ENCODE results near the gene NUAK2. TPM values are rescaled to one million over a fixed set of nuclear protein-coding genes. Genes with fewer than 3 reads are reported as not detected.

Gene NUAK2
- total and polyA plus RNA-seq, 2 of the 8 experiments (the other 6 are each of a cell fraction or from before 2014, with no cell fraction given): 9.4 to 12.9 TPM

DNA sequence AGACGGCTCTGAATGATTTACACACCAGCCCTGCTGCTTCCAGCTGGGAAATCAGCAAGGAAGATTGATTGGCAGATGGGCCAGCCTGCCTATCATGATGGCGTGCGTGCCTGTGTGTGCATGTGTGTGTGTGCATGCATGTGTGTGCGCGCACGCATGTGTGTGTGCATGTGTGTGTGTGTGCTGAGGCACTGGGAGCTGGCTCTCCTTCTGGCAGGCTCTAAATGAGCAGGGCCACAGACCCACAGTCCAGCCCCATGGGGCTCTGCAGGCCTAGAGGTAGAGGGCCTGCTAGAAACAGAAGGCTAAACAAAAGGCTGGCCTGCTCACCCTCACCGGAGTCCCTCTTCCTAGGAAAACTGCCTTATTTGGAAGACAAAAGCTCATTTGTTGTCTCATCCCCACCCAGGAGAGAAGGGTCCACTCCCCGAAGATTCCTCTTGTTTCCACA is 29.2 kb upstream of the NUAK2 start:
- peak overlapping the region; percentile 86; the same call in 1 of the 2 replicates for H2BK12ac ChIP-seq (ENCODE audit: low read depth, low read length)
- peak overlapping the region in 1 of 4 experiments; percentile 17; a peak in 1 of 8 replicates for H3K4me3 ChIP-seq (ENCODE audit: extremely low read depth in 1 of 4, insufficient read depth in 2 of 4, low read depth in 3 of 4, low read length in 4 of 4)
- H4K91ac ChIP-seq (replicated peaks; ENCODE audit: insufficient read length, low read length): peak overlapping the region; percentile 98
- POLR2A ChIA-PET (ENCODE audit: partially characterized antibody): interaction anchor here (0.7 to 1.8 kb wide), 9 partner anchors 18 to 174 kb away, joined by 3 to 6 read pairs (median 3); partner anchors contain the start of gene NUAK2
- H4K20me1 ChIP-seq (replicated peaks in 1 of 2; ENCODE audit: control insufficient read depth in 1 of 2, insufficient read depth in 2 of 2, low read length in 2 of 2): no peaks in the 10 kb centered on the region
- H3K56ac ChIP-seq (replicated peaks; ENCODE audit: insufficient read length, low read depth, low read length): no peak overlapping the region
- H3K79me1 ChIP-seq (ENCODE audit: low read depth, low read length): no peaks in the 10 kb centered on the region
- H2BK20ac ChIP-seq (ENCODE audit: low read length): peak overlapping the region; percentile 99
- H2BK120ac ChIP-seq (replicated peaks; ENCODE audit: low read depth, low read length): peak overlapping the region; percentile 58
- H3K4me1 ChIP-seq (replicated peaks in 1 of 4; ENCODE audit: control insufficient read depth in 3 of 4, insufficient read depth in 4 of 4, low read length in 3 of 4): peaks cover 21 to 41% (median 27%) of the 10 kb centered on the region in 4 experiments
- CTCF ChIA-PET (ENCODE audit: partially characterized antibody): interaction anchor here (0.6 to 67.1 kb wide), 22 partner anchors 14 to 209 kb away, joined by 3 to 2424 read pairs (median 4); partner anchors contain the start of gene BLACAT1
- no peak overlapping the region for H3K14ac ChIP-seq (ENCODE audit: insufficient read length)
- H3K4me2 ChIP-seq (ENCODE audit: insufficient read depth in 1 of 2, low read depth in 2 of 2, low read length in 2 of 2): peak overlapping the region; percentile 47 to 66; a peak in 3 of 4 replicates
- 0 out of 7 replicates have a peak overlapping the region, but pooled peaks of 1 of the 4 experiments have one; percentile 28 for H3K9ac ChIP-seq (replicated peaks in 1 of 4; ENCODE audit: extremely low read depth in 1 of 4, low read depth in 3 of 4, low read length in 3 of 4)
- no peaks in the 10 kb centered on the region for H3K79me2 ChIP-seq (ENCODE audit: control insufficient read depth in 1 of 2, insufficient read depth in 2 of 2, low read length in 2 of 2)
- H3K36me3 ChIP-seq (ENCODE audit: control insufficient read depth in 2 of 4, insufficient read depth in 4 of 4, low read length in 3 of 4): no peaks in the 10 kb centered on the region
- H2BK15ac ChIP-seq (ENCODE audit: low read length): peak overlapping the region; percentile 100
- H2AFZ ChIP-seq (ENCODE audit: low read length): no peak overlapping the region
- H2BK5ac ChIP-seq (ENCODE audit: low read depth, low read length): peak overlapping the region; percentile 98
- no peak overlapping the region for H3K23ac ChIP-seq (ENCODE audit: insufficient read length)
- no peaks in the 10 kb centered on the region for H3K9me3 ChIP-seq (ENCODE audit: insufficient read depth in 2 of 2, low read depth in 1 of 2, low read length in 1 of 2)
- DNase-seq (ENCODE audit: low read depth in 1 of 2, low spot score in 2 of 2) (no peak), FAIRE-seq (peak; percentile 36)
- H3K18ac ChIP-seq (ENCODE audit: extremely low read depth, low read length): peak overlapping the region; percentile 99
- H4K5ac ChIP-seq (ENCODE audit: insufficient read length, low read depth, low read length): peak overlapping the region; percentile 74
- H2AK5ac ChIP-seq (ENCODE audit: low read depth, low read length): 0 out of 2 replicates have a peak overlapping the region, but pooled peaks have one; percentile 61
- no peaks in the 10 kb centered on the region; a peak in 1 of 7 replicates for H3K27me3 ChIP-seq (replicated peaks in 1 of 4; ENCODE audit: control insufficient read depth in 3 of 4, extremely low read depth in 1 of 4, insufficient read depth in 3 of 4, low read length in 3 of 4)
- 32% methylated on average over 8 of the region's 8 CpGs; no CpG with 5 or more reads in 1 of the 2 experiments for WGBS, 2 experiments (ENCODE audit: extremely low coverage in 1 of 2, insufficient coverage in 1 of 2, insufficient read length in 1 of 2, insufficient replicate concordance in 2 of 2, low coverage in 1 of 2, low lambda C conversion rate in 2 of 2, missing lambda C conversion rate in 1 of 2)
- H4K8ac ChIP-seq (ENCODE audit: extremely low read depth, insufficient read depth, low read length): no peak overlapping the region
- no peaks in the 10 kb centered on the region for H3K23me2 ChIP-seq (ENCODE audit: low read depth, low read length)
- H3K27ac ChIP-seq (ENCODE audit: low read depth, low read length): no peak overlapping the region; the same call in 1 of the 2 replicates
- H3K4ac ChIP-seq (replicated peaks; ENCODE audit: insufficient read length, low read depth, low read length): peak overlapping the region; percentile 82
- no peak for TF ChIP-seq SIN3A (conservative IDR thresholded peaks at IDR 0.05 in 1 of 2, IDR thresholded peaks at IDR 0.05 in 1 of 2; ENCODE audit: low read depth in 1 of 2, low read length in 2 of 2)
- no peak for TF ChIP-seq RAD21 (IDR thresholded peaks at IDR 0.05 in 1 of 2, conservative IDR thresholded peaks at IDR 0.05 in 1 of 2; ENCODE audit: low read depth in 2 of 2, low read length in 2 of 2)
- TF ChIP-seq KDM5A (IDR thresholded peaks at IDR 0.05; ENCODE audit: low read length): no peak
- TF ChIP-seq HDAC2 (IDR thresholded peaks at IDR 0.05; ENCODE audit: borderline replicate concordance in 1 of 2, low read depth in 2 of 2, low read length in 2 of 2): no peak
- TF ChIP-seq POLR2A (IDR thresholded peaks at IDR 0.05; ENCODE audit: control extremely low read depth in 1 of 2, low read depth in 2 of 2, low read length in 2 of 2): peak in 1 of 2 experiments; percentile 38; a peak in 1 of 3 replicates
- TF ChIP-seq TEAD4 (IDR thresholded peaks at IDR 0.05; ENCODE audit: low read depth, low read length): no peak
- peak; percentile 87 for TF ChIP-seq SRF (IDR thresholded peaks at IDR 0.05; ENCODE audit: low read depth, low read length)
- TF ChIP-seq CTBP2 (IDR thresholded peaks at IDR 0.05; ENCODE audit: borderline replicate concordance, insufficient read depth, insufficient read length, low read length): no peak
